ENCODE data around the gene SPATA6.
"Not testable (repeated sequence)": the region's sequence is repeated elsewhere in the genome, so short reads cannot be mapped to it uniquely, and the experiment has no call there.

The SPATA6 gene

DNA sequence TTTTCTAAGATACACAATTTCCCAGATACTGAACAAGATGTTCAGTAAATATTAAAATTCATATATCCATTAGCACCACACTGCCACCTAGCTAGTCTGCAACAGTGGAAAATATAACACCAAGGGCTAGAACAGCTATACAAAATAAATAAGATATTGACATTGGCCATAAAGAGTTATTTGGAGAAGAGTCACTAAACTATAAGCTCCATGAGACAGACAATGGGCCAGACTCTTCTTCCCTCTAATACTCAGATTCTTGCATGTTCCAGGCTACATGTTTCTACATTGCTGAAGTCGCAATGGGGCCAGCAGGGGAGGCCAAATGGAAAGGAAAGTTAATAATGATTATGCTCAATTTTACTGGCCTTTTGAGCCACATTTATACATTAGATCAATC is 21.5 kb downstream of the SPATA6 start:
- DNase-seq: no peak

DNA sequence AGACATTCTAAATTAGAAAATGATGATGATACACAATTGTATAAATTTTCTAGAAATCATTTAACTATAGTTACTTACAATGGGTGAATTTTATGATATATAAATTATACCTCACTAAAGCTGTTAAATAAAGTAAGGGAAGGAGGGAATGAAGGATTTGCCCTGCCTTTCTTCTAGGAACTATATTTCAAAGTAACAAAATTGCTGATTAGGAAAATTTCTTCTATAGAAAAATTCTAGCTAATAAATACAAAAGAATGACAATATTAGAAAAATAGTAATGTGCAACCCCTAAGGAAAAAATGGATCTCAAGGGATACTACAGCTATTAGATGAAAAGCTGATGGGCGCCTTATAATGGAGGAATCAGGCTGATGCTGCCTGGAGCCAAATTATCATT is 23.1 kb downstream of the SPATA6 start:
- DNase-seq: no peak

DNA sequence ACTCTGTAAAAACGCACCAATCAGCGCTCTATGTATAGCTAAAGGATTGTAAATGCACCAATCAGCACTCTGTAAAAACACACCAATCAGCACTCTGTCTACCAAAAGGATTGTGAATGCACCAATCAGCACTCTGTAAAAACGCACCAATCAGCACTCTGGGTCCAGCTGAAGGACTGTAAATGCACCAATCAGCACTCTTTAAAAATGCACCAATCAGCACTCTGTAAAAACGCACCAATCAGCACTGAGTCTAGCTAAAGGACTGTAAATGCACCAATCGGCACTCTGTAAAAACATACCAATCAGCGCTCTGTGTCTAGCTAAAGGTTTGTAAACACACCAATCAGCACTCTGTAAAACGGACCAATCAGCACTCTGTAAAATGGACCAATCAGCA is 27.8 kb downstream of the SPATA6 start:
- not testable (repeated sequence) for DNase-seq

DNA sequence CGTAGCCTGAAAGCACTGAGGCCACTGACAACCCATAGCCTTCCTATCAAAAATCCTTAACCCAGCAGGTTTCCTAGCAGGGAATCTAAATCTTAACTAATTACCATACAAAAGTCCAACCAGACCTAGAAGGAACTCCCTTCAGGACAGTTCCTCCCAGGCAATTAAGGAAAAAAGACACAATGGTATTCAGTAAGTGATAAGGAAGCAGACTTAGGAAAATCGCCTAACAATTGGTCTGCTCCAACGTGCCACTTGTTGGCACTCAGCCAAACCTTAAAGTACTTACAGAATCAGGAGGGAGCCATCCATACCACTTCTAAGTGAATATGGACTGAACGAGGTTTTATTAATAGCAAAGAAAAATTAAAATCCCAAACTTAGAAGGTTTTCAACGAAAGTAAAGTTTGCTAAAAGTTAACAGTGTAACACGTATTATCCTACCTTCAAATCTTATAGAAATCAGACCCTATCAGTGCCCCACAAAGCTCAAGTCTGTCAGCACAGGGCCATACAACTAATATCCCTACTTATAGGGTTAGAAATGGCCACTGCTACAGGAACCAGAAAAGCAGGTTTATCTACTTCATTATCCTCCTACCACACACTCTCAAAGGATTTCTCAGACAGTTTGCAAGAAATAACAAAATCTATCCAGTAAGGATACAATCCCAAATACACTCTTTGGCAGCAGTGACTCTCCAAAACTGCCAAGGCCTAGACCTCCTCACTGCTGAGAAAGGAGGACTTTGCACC is 29.0 kb downstream of the SPATA6 start:
- DNase-seq: no peak

DNA sequence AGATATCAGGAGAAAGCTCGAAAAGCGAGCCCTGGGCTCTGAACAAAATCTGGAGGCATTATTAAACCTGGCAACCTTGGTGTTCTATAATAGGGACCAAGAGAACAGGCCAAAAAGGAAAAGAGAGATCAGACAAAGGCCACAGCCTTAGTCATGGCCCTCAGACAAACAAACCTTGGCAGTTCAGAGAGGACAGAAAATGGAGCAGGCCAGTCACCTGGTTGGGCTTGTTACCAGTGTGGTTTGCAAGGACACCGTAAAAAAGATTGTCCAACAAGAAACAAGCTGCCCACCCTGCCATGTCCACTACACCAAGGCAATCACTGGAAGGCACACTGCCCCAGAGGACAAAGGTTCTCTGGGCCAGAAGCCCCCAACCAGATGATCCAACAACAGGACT is 31.2 kb downstream of the SPATA6 start:
- not testable (repeated sequence) for DNase-seq

DNA sequence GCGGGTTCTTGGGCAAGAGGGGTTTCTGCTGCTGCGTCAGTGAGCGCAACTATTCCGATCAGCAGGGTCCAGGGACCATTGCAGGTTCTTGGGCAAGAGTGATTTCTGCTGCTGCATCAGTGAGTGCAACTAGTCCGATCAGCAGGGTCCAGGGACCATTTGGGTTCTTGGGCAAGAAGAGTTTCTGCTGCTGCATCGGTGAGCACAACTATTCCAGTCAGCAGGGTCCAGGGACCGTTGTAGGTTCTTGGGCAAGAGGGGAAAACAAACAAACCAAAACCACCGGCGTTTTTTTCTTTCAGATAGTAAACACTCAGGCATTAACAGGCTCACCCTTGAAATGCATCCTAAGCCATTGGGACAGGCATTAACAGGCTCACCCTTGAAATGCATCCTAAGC is 32.6 kb downstream of the SPATA6 start:
- no peak for DNase-seq

DNA sequence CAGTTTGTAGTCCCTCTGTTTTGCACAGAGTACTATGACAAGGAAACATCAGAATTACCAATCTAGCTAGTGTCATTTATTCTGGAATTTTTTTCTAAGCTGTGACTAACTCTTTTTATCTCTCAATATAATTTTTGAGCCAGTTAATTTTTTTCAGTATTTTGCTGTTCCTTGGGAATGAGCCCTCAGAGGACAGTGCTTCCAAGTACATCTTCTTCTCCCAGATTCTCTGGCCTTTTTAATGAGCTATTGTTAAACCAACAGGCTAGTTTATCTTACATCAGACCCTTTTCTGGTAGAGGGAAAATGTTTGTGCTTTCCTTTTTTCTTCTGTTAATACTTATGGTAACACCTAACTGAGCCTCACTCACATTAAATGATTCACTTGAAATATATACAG is 34.6 kb downstream of the SPATA6 start:
- DNase-seq: not testable (repeated sequence)

DNA sequence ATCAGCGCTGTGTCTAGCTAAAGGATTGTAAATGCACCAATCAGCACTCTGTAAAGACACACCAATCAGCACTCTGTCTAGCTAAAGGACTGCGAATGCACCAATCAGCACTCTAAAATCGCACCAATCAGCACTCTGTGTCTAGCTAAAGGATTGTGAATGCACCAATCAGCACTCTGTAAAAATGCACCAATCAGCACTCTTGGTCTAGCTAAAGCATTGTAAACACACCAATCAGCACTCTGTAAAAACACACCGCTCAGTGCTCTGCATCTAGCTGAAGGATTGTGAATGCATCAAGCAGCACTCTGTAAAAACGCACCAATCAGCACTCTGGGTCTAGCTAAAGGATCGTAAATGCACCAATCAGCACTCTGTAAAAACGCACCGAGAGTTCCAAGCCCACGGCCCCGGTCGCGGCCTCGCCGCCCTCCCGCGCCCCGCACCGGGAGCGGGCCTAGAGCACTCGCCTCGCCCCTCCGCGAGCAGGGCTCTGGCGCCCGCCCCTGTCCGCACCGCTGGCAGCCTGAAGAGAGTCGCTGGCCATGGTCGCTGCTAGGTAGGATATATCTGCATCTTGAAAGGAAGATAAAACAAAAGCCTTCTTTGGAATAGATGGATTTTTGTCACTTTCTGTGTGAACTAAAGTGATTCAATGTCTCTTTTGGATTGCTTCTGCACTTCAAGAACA is 36.5 kb downstream of the SPATA6 start:
- not testable (repeated sequence) for DNase-seq

DNA sequence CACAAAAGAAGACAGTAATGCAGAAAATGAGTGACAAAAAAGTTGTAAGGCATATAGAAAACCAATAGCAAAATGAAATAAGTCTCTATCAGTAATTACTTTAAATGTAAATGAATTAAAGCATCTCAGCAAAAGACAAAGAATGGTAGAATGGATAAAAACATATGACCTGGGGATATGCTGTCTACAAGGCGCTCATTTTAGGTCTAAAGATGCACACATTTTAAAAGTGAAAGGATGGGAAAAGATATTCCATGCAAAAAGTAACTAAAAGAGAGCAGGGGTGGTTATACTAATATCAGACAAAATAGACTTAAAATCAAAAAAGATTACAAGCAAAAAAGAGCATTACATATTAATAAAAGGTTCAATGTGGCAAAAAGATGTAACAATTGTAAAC is 41.2 kb downstream of the SPATA6 start:
- no peak for DNase-seq

DNA sequence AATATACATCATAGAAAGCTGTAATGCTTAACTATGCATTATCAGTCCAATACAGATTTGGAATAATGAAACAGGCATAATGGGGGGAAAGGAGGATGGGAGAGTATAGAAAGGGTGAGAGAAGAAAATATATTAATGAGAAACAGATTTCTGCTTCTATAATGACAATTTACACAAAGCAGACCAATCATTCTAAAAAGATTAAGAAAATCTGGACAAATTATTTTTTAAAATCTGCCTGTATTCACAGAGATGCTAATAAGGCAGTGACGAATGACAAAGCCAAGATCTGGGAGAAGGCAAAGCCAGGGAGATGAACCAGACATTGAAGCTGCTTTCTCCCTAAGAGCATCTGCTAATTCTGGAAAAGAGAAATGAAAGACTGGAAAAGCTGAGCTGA is 50.0 kb downstream of the SPATA6 start:
- no peak for DNase-seq

DNA sequence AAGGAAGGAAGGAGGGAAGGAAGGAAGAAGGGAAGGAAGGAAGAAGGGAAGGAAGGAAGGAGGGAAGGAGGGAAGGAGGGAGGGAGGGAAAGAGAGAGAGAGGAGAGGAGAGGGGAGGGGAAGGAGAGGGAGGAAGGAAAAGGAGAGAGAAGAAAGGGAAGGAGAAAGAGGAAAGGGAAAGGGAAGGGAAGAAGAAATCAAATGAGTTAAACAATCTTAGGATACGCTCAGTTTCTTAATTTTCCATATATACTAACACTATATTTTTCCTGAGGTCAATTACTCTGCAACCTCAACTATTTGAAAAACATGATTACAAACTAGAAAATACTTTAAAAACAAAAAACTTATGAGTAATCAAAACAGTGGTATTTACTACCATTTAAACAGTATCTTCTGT is 53.3 kb downstream of the SPATA6 start:
- DNase-seq: no peak

DNA sequence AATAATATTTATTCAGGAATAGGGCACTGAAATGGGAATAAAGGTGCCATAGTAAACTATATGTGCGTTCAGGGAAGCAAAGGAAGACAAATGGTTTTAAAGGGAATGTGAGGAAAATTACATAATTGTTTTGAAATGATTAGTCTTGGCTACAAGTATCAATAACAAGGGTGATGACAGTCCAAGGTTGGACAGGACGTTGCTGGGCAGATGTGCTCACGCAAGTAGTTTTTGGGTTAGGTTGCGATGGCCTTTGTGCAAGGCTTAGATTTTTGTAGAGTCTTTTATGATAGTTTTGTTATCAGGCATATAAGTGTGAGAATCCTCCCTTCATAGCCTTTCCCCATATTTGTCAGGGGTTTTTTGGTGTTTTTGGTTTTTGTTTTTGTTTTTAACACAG is 57.0 kb downstream of the SPATA6 start:
- DNase-seq: no peak

DNA sequence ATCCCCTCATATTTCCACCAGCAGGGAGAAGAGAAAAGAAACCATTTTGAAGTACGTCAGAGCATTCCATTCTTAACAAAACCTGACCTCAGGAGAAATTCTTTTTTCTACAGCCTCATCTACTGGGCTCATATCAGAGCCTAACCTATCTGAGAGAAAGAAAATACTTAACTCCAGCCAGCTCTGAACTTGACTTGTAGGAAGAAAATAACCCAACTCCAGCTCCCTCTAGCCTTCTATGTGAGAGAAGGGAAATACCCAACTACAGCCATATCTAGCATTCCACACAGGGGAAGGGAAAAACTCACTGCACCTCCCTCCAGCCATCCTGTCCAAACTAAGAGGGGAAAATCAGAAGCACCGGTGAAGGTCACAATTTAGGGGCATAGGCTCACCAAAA is 57.7 kb downstream of the SPATA6 start:
- DNase-seq: no peak

DNA sequence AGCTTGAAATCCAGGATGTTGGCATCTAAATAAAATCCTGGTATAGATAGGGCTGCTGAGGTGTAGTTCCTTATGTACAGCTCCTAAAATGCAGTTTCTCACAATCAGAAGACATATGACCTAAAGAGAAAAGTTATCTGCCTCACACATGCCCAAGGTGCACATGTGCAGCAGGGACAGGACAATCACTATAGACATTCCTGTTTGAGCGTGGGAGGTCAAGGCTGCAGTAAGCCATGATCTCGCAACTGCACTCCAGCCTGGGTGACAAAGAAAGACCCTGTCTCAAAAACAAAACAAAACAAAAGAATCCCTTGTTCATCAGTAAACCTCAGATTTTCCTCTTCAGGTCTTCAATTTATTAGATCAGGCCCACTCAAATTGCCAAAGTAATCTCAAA is 66.1 kb downstream of the SPATA6 start:
- no peak for DNase-seq

DNA sequence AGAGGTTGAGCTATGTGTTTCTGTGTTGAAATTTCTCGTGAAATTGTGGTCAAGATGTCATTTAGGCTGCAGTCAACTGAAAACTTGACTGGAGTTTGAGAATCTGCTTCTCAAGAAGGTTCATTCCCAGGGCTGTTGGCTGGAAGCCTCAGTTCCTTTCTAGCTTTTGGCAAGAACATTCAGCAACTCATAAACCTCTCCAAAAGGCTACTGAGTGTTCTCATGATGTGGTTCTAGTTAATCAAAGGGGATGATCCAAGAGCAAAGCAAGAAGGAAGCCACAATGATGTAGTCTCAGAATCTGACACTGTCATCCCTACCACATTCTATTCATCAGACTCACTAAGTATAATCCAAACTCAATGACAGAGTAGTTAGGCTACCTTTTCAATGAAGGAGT is 66.6 kb downstream of the SPATA6 start:
- no peak for DNase-seq

DNA sequence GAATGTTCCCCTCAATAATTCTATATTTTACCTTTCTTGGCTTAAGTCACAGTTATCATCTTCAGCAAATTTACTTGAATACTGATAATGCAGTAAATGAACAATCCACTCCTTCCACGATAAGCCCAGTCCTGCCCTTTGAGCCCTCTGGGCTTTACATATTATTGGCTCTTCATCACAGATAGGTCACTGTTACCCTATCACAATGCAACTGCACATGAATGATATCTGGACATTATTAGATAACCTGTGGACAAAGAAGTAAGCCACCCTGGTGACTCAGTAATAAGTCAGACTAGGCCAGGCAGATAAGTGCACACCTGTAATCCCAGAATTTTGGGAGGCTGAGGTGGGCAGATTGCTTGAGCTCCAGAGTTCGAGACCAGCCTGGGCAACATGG is 69.4 kb downstream of the SPATA6 start:
- no peak for DNase-seq

DNA sequence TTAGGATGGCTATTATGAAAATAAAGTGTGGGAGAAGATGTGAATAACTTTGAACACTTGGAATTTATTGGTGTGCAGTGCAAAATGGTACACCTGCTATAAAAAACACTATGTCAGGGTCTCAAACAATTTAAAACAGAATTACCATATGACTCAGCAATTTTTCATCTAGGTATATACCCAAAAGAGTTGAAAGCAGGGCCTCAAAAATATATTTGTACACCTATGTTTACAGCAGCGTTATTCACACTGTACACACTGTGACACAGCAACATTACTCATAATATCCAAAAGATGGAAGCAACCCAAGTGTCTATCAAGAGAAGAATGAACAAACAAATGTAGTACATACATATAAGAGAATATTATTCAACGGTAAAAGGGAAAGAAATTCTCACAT is 75.8 kb downstream of the SPATA6 start:
- no peak for DNase-seq

DNA sequence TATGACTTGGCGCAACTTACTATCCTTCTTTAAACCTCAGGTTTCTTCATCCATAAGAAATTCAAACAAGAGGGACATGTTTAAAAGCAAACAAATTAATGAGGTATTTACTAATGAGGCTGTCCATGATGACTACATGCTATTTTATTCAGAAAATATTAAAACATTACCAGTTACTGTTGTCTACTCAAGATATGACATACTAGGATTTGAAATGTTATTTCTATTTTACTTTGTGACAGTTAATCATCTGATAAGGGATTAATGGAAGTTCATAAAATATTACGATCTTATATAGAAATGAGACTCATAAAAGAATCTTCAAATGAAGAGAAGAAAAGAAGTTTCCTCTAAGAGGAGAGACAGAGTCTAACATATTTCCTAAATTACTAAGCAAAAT is 80.1 kb downstream of the SPATA6 start:
- no peak for DNase-seq

DNA sequence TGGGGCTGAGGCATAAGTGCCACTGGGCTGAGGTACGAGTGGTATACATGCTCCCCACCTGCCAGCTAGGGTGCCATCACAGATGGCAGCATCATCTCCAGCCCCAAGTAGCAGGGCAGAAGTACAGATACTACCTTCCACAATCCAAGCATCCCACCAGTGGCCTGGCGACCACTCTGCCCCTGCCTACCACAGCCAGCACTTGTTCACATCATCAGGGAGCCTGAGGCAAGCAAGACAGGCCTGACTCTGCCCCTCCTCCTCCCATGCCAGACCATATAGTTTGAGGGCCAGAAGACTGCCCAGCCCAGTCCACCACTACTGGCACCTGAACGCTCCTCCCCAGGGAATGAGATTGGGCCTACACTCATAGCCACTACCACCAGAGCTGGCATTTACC is 84.6 kb downstream of the SPATA6 start:
- no peak for DNase-seq

DNA sequence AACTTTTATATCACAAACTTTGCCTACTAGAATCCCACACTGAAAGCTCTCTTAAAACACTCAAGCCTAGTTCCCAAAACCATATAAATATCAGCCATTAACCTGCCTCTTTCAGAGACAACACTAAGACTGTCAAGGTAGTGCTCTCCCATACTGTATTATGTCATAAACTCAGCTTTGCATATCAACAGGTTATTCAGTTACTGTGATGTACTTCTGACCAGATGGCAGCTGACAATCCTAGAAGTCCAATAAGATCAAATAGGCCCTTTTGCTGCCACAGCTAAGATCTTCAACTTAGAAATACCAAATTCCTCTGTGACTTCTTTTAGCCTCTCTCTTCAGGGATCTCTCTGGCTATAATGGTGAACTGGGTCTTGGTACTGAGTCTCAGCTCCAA is 97.2 kb downstream of the SPATA6 start:
- no peak for DNase-seq

DNA sequence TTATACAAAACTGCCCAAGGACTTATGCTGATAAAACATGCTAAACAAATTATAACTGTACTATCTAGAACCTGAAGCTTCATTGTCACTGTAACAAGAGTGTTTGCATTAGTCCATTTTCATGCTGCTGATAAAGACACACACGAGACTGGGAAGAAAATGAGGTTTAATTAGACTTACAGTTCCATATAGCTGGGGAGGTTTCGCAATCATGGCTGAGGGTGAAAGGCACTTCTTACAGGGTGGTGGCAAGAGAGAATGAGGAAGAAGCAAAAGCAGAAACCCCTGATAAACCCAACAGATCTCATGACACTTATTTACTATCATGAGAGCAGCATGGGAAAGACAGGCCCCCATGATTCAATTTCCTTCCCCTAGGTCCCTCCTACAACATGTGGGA is 100.4 kb downstream of the SPATA6 start:
- DNase-seq: no peak

DNA sequence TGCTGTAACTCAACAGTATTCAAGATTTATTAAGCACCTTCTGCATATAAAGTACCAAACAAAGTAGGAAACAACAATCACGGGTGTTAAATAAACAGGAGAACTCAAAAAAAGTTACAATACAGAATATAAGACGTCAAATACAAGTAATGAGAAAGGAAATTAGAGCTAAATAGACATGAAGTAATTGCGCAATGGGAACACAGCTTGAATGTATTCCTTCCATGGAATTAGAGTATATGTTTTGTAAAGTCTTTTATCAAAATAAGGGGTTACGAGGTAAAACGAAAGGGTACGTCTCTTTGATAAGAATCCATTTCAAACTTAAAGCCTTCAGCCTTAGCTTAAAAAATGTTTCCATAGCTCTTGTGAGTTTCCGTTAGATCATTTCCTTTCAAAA is 109.1 kb downstream of the SPATA6 start:
- DNase-seq: no peak

DNA sequence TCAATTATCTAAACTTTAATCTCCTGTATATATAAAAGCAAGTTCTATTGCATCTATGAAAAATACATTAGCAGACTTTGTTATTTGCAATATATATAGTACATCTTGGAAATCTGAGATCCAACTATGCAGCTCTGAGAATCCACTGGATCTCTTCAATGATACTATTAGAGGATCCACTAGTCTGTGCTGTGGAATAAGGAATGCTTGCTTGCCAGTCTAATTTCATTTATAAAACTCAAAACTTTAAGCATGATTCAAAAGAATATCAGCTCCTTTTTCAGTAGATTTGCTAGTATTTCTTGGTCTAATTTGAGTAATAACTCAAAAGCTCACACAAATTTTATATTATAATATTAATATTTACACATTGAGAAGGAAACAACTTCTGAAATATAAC is 115.1 kb downstream of the SPATA6 start:
- DNase-seq: no peak

DNA sequence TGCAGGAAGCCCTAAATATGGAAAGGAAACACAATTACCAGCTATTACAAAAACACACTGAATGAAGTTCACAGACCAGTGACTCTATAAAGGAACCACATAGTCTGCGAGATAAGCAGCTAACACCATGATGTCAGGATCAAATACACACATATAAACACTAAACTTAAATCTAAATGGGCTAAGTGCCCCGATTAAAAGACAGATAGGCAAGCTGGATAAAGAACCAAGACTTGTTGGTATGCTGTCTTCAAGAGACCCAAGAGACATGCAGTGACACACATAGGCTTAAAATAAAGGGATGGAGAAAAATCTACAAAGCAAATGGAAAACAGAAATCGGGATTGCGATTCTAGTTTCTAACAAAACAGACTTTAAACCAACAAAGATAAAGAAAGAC is 127.6 kb downstream of the SPATA6 start:
- no peak for DNase-seq

DNA sequence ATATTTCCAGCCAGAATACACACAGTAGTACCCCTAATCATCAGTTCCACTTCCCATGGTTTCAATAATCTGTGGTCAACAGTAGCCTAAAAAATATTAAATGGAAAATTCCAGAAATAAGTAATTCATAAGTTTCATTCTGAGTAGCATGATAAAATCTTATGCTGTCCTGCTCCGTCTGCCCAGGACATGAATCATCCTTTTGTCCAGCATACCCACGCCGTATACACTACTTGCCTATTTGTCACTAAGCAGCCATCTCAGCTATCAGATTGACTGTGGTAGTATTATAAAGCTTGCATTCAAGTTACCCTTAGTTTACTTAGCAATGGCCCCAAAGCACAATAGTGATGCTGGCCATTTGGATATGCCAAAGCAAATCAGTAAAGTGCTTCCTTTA is 130.8 kb downstream of the SPATA6 start:
- DNase-seq: no peak

Data from SHP77 (cell line).